ENCODE data around the gene ZNF518A. TPM values are rescaled to one million over a fixed set of nuclear protein-coding genes. Genes with fewer than 3 reads are reported as not detected.

The ZNF518A gene
- total and polyA plus RNA-seq, 8 donors: 2.8 to 57.5 (median 9.6) TPM

GRCh38 chr10:96205580-96205979, 75.5 kb downstream of the ZNF518A start:
- Histone ChIP-seq H3K27me3 (no peaks in the 10 kb centered on the region), H3K27ac (no peak overlapping the region), H3K36me3 (peaks cover 0 to 82% (median 69%) of the 10 kb centered on the region in 4 donors), H3K4me1 (no peaks in the 10 kb centered on the region), H3K4me3 (no peak overlapping the region), H3K9me3 (no peaks in the 10 kb centered on the region)
- intact Hi-C loops (cut with DNase I; ENCODE audit: low total_unique reads): no loop called here
- TF ChIP-seq CTCF (IDR thresholded peaks at IDR 0.05) (no peak), POLR2AphosphoS5 (IDR thresholded peaks at IDR 0.05) (no peak), POLR2A (IDR thresholded peaks at IDR 0.05) (no peak), EP300 (IDR thresholded peaks at IDR 0.05) (no peak)
- 87 to 100% (median 98%) methylated on average over 1 of the region's 1 CpG for WGBS, 5 donors
- no peak for DNase-seq

GRCh38 chr10:96208271-96208670, 78.2 kb downstream of the ZNF518A start:
- WGBS, 5 donors: 79 to 90% (median 84%) methylated on average over 2 of the region's 2 CpGs
- Histone ChIP-seq H3K27ac (no peak overlapping the region), H3K27me3 (no peaks in the 10 kb centered on the region), H3K9me3 (no peaks in the 10 kb centered on the region), H3K4me3 (no peak overlapping the region), H3K4me1 (no peaks in the 10 kb centered on the region), H3K36me3 (peaks cover 0 to 76% (median 62%) of the 10 kb centered on the region in 4 donors)
- TF ChIP-seq EP300 (IDR thresholded peaks at IDR 0.05): no peak
- TF ChIP-seq POLR2AphosphoS5 (IDR thresholded peaks at IDR 0.05): no peak
- no peak for TF ChIP-seq CTCF (IDR thresholded peaks at IDR 0.05)
- TF ChIP-seq POLR2A (IDR thresholded peaks at IDR 0.05): no peak
- DNase-seq: no peak
- intact Hi-C loops (cut with DNase I; ENCODE audit: low total_unique reads): no loop called here

- DNase-seq: no peak
These were observed 78.8 kb downstream of the ZNF518A start for GRCh38 chr10:96208946-96209345.

GRCh38 chr10:96211764-96212163, 81.7 kb downstream of the ZNF518A start:
- no peaks in the 10 kb centered on the region for H3K27me3 ChIP-seq
- H3K4me3 ChIP-seq: no peak overlapping the region
- peaks cover 0 to 81% (median 59%) of the 10 kb centered on the region in 4 donors for H3K36me3 ChIP-seq
- TF ChIP-seq POLR2AphosphoS5 (IDR thresholded peaks at IDR 0.05) (no peak), EP300 (IDR thresholded peaks at IDR 0.05) (no peak), POLR2A (IDR thresholded peaks at IDR 0.05) (no peak)
- H3K27ac ChIP-seq: no peak overlapping the region
- DNase-seq: no peak
- intact Hi-C loops (cut with DNase I; ENCODE audit: low total_unique reads): no loop called here
- H3K9me3 ChIP-seq: no peaks in the 10 kb centered on the region
- H3K4me1 ChIP-seq: no peaks in the 10 kb centered on the region

More at GRCh38 chr10:96208946-96209345, 78.8 kb downstream of the ZNF518A start:
- Histone ChIP-seq H3K36me3 (peaks cover 0 to 77% (median 61%) of the 10 kb centered on the region in 4 donors), H3K27me3 (no peaks in the 10 kb centered on the region), H3K4me1 (no peaks in the 10 kb centered on the region), H3K27ac (no peak overlapping the region), H3K4me3 (no peak overlapping the region), H3K9me3 (no peaks in the 10 kb centered on the region)
- WGBS, 5 donors: 48 to 66% (median 59%) methylated on average over 5 of the region's 5 CpGs
- intact Hi-C loops (cut with DNase I; ENCODE audit: low total_unique reads): no loop called here
- TF ChIP-seq POLR2A (IDR thresholded peaks at IDR 0.05): no peak
- TF ChIP-seq CTCF (IDR thresholded peaks at IDR 0.05): no peak
- TF ChIP-seq POLR2AphosphoS5 (IDR thresholded peaks at IDR 0.05): no peak
- no peak for TF ChIP-seq EP300 (IDR thresholded peaks at IDR 0.05)

- no peaks in the 10 kb centered on the region for H3K9me3 ChIP-seq
- peaks cover 0 to 76% (median 49%) of the 10 kb centered on the region in 4 donors for H3K36me3 ChIP-seq
- no peaks in the 10 kb centered on the region for H3K4me1 ChIP-seq
- 71 to 93% (median 83%) methylated on average over 1 of the region's 1 CpG for WGBS, 5 donors
- no peak for DNase-seq
- no peak overlapping the region for H3K4me3 ChIP-seq
- no peak overlapping the region for H3K27ac ChIP-seq
- intact Hi-C loops (cut with DNase I; ENCODE audit: low total_unique reads): no loop called here
- TF ChIP-seq POLR2A (IDR thresholded peaks at IDR 0.05) (no peak), POLR2AphosphoS5 (IDR thresholded peaks at IDR 0.05) (no peak), CTCF (IDR thresholded peaks at IDR 0.05) (no peak), EP300 (IDR thresholded peaks at IDR 0.05) (no peak)
- no peaks in the 10 kb centered on the region for H3K27me3 ChIP-seq
These were observed 82.8 kb downstream of the ZNF518A start for GRCh38 chr10:96212911-96213310.

Data from stomach (tissue), 9 donors.